SK-MEL-5 (cell line): ENCODE results near the gene CKLF. TPM values are rescaled to one million over a fixed set of nuclear protein-coding genes. Genes with fewer than 3 reads are reported as not detected.
"Not testable (repeated sequence)": the region's sequence is repeated elsewhere in the genome, so short reads cannot be mapped to it uniquely, and the experiment has no call there.

ENCODE experiments used
- DNase-seq: peaks from one replicate; pipeline ENCODE4 v3.0.0-alpha.2; 2016; ENCODE audit warnings: low read depth, low spot score
- in situ Hi-C: cut with HindIII; loops from 2 replicates; pipeline ENCODE4 v1.10.0; 2016; ENCODE audit warnings: low sequenced_read_pairs, high pct_unique_total_duplicates, low pct_unique_long_range_greater_than_20kb
- total RNA-seq: library from RNA; depleted of rRNA; stranded (reverse); fragments of >200 nt; shearing (Covaris generic); gene quantifications from 2 replicates; pipeline ENCODE4 v1.2.3, GENCODE V29; 2014

CKLF gene
- total RNA-seq, 1 experiment from 2014 or later, result 86.7 TPM

DNA sequence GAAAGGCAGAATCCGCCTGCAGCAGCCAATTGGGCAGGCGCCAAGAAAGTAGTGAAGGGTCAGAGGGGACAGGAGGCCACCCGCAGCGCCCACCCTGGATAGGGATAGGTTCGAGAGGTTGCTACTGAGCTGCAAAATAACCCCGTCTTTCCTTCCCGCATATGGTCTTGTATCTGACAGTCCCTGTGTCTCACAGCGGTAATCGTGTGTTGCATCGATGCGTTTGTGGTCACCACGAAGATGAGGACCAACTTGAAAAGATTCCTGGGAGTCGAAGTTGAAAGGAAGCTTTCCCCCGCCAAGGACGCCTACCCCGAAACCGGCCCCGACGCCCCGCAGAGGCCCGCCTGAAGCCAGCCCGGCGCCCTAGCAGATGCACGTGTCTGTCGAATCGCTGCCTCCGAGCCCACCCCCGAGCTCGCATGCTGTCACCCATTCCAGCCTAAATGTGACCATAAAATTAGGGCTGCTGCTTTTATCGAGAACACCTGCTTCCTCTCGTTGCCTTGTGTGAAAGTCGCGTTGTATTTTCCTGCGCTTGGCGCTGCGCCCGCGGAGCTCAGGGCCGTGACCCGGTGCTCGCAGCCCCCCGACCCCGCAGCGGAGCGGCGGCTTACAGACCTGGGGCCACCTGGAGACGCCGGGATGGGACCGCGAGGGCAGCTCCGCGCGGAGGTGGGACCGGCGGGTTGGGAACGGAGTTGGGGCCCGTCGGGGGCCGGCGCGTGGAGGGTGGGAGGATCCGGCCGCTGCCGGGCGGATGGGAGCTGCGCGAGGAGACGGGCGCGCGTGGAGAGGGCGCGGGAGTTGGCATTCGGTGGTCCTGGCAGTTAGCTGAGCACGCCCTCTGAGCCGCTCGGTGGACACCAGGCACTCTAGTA lies 26.5 kb downstream of the CKLF start, which contains the start of gene CMTM2:
Gene CMTM2 (plus strand): TSS at position 813 of the 881 bp plus-strand sequence. CDS start 145 bp downstream, outside the sequence.
- no peak for DNase-seq
- in situ Hi-C loops, result no loop called here

- peak; percentile 28 for DNase-seq
- in situ Hi-C loops, result no loop called here
These were observed 28.3 kb downstream of the CKLF start for GRCh38 chr16:66580605-66581209.

GRCh38 chr16:66581246-66581952 lies 29.0 kb downstream of the CKLF start:
- in situ Hi-C loops, result no loop called here
- no peak for DNase-seq

GRCh38 chr16:66585481-66586239 lies 33.3 kb downstream of the CKLF start:
- in situ Hi-C loops, result no loop called here

GRCh38 chr16:66587881-66588600 lies 35.7 kb downstream of the CKLF start:
- in situ Hi-C loops, result no loop called here
- no peak for DNase-seq

More at GRCh38 chr16:66585481-66586239, 33.3 kb downstream of the CKLF start:
- DNase-seq, result no peak

DNA sequence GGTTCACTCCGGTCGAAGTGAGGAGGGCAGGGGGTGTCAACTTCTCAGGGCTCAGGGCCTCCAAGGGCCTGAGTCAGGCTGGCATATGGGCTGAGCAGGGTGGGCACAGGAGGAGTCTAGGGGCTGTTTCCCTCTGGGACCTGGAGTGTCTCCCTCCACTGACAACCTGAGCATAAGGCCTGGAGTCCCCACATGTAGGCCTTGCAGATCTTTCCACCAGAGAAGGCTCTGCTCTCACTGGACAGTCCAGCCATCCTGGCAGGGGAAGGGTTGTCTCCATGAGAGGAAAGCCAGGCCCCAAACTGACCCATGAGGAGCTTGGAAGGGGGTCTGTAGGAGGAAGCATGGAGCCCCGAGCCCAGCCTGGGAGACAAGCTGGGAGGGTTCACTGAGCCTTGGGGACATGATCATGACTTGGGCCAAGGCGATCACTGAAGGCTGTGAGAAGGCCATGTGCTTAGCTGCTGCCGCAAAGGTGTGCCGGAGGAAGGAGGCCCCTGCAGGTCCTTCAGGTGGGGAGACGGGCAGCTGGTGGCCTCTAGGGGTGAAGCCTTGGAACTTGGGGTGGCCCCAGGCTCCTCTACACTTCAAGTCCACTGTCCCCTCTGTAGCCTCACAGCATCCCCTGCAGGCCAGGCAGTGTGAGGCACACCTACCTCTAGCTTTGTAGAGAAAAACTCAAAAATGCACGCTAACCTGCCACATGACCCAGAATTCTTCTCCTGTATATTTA lies 36.8 kb downstream of the CKLF start:
- DNase-seq, result peak; percentile 58
- in situ Hi-C loops, result no loop called here

GRCh38 chr16:66590322-66590721 lies 37.9 kb downstream of the CKLF start:
- in situ Hi-C loops, result no loop called here
- no peak for DNase-seq

- no peak for DNase-seq
- in situ Hi-C loops, result no loop called here
These were observed 38.6 kb downstream of the CKLF start for GRCh38 chr16:66591018-66591417.

GRCh38 chr16:66592241-66592640 lies 39.9 kb downstream of the CKLF start:
- in situ Hi-C loops, result no loop called here
- no peak for DNase-seq

DNA sequence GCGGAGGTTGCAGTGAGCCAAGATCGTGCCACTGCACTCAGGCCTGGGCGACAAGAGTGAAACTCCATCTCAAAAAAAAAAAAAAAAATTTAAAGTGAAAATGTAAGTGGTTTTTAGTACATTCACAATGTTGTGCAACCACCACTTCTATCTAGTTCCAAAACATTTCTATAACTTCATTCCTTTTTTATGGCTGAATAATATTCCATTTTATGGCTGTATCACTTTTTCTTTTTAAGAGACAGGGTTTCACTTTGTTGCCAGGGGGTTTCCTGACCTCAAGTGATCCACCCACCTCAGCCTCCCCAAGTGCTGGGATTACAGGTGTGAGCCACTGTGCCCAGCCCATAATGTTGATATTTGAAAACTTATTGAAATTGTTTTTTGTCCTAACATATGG lies 40.4 kb downstream of the CKLF start:
- in situ Hi-C loops, result no loop called here
- no peak for DNase-seq

- in situ Hi-C loops, result no loop called here
These were observed 42.4 kb downstream of the CKLF start for GRCh38 chr16:66594739-66595138.

GRCh38 chr16:66596559-66596958 lies 44.2 kb downstream of the CKLF start:
- in situ Hi-C loops, DNase-seq: not testable (repeated sequence)

More at GRCh38 chr16:66594739-66595138, 42.4 kb downstream of the CKLF start:
- no peak for DNase-seq

- in situ Hi-C loops, result no loop called here
- no peak for DNase-seq
These were observed 44.8 kb downstream of the CKLF start for GRCh38 chr16:66596986-66597848.

DNA sequence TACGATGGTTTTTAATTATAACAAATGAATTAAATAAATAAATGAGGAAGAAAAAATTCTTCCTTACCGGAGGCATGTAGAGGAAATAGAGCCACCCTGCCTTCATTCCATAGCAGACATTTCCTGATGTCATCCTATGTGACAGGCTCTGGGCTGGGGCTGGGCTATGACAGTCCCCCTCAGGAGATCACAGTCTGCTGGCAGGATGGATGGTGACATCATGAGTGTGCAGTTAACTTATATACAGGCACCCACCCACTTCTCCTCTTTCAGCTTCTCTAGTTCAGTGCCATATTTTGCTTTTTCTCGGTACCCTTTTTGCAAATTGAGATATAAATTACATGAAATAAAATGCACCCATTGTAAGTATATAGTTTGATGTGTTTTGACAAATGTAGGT lies 45.7 kb downstream of the CKLF start:
- in situ Hi-C loops, result no loop called here
- DNase-seq, result no peak

DNA sequence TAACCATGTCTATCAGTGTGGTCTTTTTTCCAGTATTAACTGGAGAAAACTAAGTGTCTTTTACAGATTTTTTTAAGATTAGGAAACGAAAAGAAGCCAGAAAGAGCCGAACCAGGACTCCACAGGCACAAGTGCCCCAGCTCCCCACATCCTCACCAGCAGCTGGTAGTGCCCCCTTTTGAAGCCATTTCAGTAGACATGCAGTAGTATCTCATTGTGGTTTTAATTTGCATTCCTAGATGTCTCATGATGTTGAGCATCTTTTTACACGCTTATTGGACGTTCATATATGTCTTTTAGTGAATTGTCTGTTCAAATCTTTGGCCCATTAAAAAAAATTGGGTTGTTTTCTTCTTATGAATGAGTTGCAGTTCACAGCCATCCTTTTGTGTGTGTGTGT lies 47.4 kb downstream of the CKLF start:
- DNase-seq, result no peak
- in situ Hi-C loops, result no loop called here

GRCh38 chr16:66600477-66600876 lies 48.1 kb downstream of the CKLF start:
- DNase-seq, result no peak
- in situ Hi-C loops, result no loop called here
